ENCODE results near the gene TRABD2B. TPM values are rescaled to one million over a fixed set of nuclear protein-coding genes. Genes with fewer than 3 reads are reported as not detected.

TRABD2B gene
- total RNA-seq, 4 donors from 2014 or later = 0.63 to 3.1 (median 1.7) TPM

- H3K4me3 ChIP-seq (ENCODE audit: low read depth, poor library complexity, severe bottlenecking) = no peak overlapping the region
- TF ChIP-seq CTCF (IDR thresholded peaks at IDR 0.05) (no peak), POLR2A (IDR thresholded peaks at IDR 0.05) (no peak)
- DNase-seq (ENCODE audit: low spot score in 2 of 2) = peak in 1 of 2 donors; percentile 49
- intact Hi-C loops (cut with DNase I; ENCODE audit: low total_unique reads) = no loop called here
- 74% methylated on average over 10 of the region's 10 CpGs for WGBS, 2 donors
These were observed 153.2 kb downstream of the TRABD2B start for GRCh38 chr1:47843781-47844557.

- intact Hi-C loops (cut with DNase I; ENCODE audit: low total_unique reads) = no loop called here
- TF ChIP-seq POLR2A (IDR thresholded peaks at IDR 0.05) (no peak), CTCF (IDR thresholded peaks at IDR 0.05) (no peak)
- DNase-seq (ENCODE audit: low spot score in 2 of 2) = peak in 1 of 2 donors; percentile 32
- H3K4me3 ChIP-seq (ENCODE audit: low read depth, poor library complexity, severe bottlenecking) = no peak overlapping the region
- 86 to 92% methylated on average over 6 of the region's 6 CpGs for WGBS, 2 donors
These were observed 154.1 kb downstream of the TRABD2B start for GRCh38 chr1:47843059-47843458.

GRCh38 chr1:47842228-47842919, 154.8 kb downstream of the TRABD2B start:
- peak in 1 of 2 donors; percentile 67 for DNase-seq (ENCODE audit: low spot score in 2 of 2)
- WGBS, 2 donors = 64 to 69% methylated on average over 5 of the region's 5 CpGs
- H3K4me3 ChIP-seq (ENCODE audit: low read depth, poor library complexity, severe bottlenecking) = no peak overlapping the region
- intact Hi-C loops (cut with DNase I; ENCODE audit: low total_unique reads) = no loop called here
- no peak for TF ChIP-seq POLR2A (IDR thresholded peaks at IDR 0.05)
- no peak for TF ChIP-seq CTCF (IDR thresholded peaks at IDR 0.05)

GRCh38 chr1:47841356-47841755, 155.8 kb downstream of the TRABD2B start:
- peak in 1 of 2 donors; percentile 57 for DNase-seq (ENCODE audit: low spot score in 2 of 2)
- TF ChIP-seq CTCF (IDR thresholded peaks at IDR 0.05) (no peak), POLR2A (IDR thresholded peaks at IDR 0.05) (no peak)
- WGBS, 2 donors = 86 to 88% methylated on average over 3 of the region's 3 CpGs
- H3K4me3 ChIP-seq (ENCODE audit: low read depth, poor library complexity, severe bottlenecking) = no peak overlapping the region
- intact Hi-C loops (cut with DNase I; ENCODE audit: low total_unique reads) = no loop called here

- H3K4me3 ChIP-seq (ENCODE audit: low read depth, poor library complexity, severe bottlenecking) = no peak overlapping the region
- 70 to 78% methylated on average over 4 of the region's 4 CpGs for WGBS, 2 donors
- intact Hi-C loops (cut with DNase I; ENCODE audit: low total_unique reads) = no loop called here
- DNase-seq (ENCODE audit: low spot score in 2 of 2) = peak in 1 of 2 donors; percentile 49
- TF ChIP-seq POLR2A (IDR thresholded peaks at IDR 0.05) = no peak
- TF ChIP-seq CTCF (IDR thresholded peaks at IDR 0.05) = no peak
These were observed 156.6 kb downstream of the TRABD2B start for GRCh38 chr1:47840393-47841190.

Measured in lower leg skin (tissue), 4 donors.